BLaER1 treated with 17β-estradiol and CSF1 and Interleukin-3, amounts not matched to agents 10 nM and 100 nM (cell line): ENCODE measurements around the gene TAB2.

Source experiments
- H3K27ac ChIP-seq, 11 experiments: shearing (Covaris generic); formaldehyde crosslinking; 2 replicates each; pipeline ENCODE4 v1.8.1; 2022
- H3K27me3 ChIP-seq, 11 experiments: shearing (Covaris generic); formaldehyde crosslinking; 2 replicates each; pipeline ENCODE4 v1.8.1; 2022
- H3K36me3 ChIP-seq, 11 experiments: shearing (Covaris generic); formaldehyde crosslinking; 2 replicates each; pipeline ENCODE4 v1.8.1; 2022
- H3K4me1 ChIP-seq, 10 experiments: shearing (Covaris generic); formaldehyde crosslinking; 2 replicates each; pipeline ENCODE4 v1.8.1; 2022
- H3K4me2 ChIP-seq, 11 experiments: shearing (Covaris generic); formaldehyde crosslinking; 2 replicates each; pipeline ENCODE4 v1.8.1; 2022
- H3K4me3 ChIP-seq, 10 experiments: shearing (Covaris generic); formaldehyde crosslinking; 2 replicates each; pipeline ENCODE4 v1.8.1; 2022
- H3K9ac ChIP-seq, 11 experiments: shearing (Covaris generic); formaldehyde crosslinking; 2 replicates each; pipeline ENCODE4 v1.8.1; 2022
- H3K9me3 ChIP-seq, 11 experiments: shearing (Covaris generic); formaldehyde crosslinking; replicated peaks in 1 of 11; 2 replicates each; pipeline ENCODE4 v1.8.1; 2022
- H4K20me1 ChIP-seq, 11 experiments: shearing (Covaris generic); formaldehyde crosslinking; 2 replicates each; pipeline ENCODE4 v1.8.1; 2022
- Cebpa-rat ChIP-seq, 11 experiments: shearing (Covaris generic); IDR thresholded peaks; 2 replicates each; pipeline ENCODE4 v1.8.1; 2022

Gene TAB2

DNA sequence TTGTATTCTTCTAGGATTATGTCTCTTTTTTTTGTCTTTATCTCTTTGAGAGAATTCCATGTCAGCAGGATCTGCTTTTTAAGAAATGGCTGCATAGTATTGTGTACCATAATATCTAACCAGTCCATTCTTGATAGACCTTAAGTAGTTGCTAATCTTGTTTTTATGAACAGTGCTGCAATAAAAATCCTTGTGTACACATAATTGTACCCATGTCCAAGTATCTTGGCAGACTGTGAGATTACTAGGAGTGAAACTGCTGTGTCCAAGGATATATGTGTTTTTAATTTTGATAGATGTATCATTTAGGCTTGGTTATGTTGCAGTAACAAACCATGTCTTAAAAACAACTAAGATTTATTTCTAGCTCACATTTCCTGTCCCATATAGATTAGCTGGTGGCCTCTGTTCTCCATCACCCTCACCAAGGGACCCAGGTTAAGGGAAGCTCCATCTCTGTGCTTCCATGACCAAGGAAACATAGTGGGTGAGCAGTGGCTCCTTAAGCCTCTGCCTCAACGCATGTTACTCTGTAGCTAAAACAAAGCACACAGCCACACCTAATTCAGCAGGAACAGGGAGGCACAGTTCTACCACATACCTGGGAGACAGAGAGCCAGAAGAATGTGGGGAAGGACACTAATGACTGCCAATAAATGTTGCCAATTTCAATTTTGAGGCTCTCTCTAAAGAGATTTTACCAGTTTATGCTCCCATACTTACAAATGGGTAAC is 70.4 kb downstream of the TAB2 start:
- H3K4me2 ChIP-seq: no peak overlapping the region
- no peak overlapping the region for H3K4me3 ChIP-seq
- H3K27me3 ChIP-seq: no peaks in the 10 kb centered on the region
- no peak overlapping the region for H3K9ac ChIP-seq
- H3K27ac ChIP-seq: no peak overlapping the region
- H3K36me3 ChIP-seq: peaks cover 75 to 98% (median 89%) of the 10 kb centered on the region in 11 experiments
- peaks cover 0 to 35% (median 0%) of the 10 kb centered on the region in 10 experiments; a peak in 4 of 20 replicates for H3K4me1 ChIP-seq
- peaks cover 0 to 95% (median 4%) of the 10 kb centered on the region in 11 experiments; a peak in 8 of 22 replicates for H4K20me1 ChIP-seq
- no peak for TF ChIP-seq Cebpa-rat (IDR thresholded peaks at IDR 0.05)
- peaks cover 18 to 62% (median 46%) of the 10 kb centered on the region in 11 experiments; a peak in 21 of 22 replicates for H3K9me3 ChIP-seq

DNA sequence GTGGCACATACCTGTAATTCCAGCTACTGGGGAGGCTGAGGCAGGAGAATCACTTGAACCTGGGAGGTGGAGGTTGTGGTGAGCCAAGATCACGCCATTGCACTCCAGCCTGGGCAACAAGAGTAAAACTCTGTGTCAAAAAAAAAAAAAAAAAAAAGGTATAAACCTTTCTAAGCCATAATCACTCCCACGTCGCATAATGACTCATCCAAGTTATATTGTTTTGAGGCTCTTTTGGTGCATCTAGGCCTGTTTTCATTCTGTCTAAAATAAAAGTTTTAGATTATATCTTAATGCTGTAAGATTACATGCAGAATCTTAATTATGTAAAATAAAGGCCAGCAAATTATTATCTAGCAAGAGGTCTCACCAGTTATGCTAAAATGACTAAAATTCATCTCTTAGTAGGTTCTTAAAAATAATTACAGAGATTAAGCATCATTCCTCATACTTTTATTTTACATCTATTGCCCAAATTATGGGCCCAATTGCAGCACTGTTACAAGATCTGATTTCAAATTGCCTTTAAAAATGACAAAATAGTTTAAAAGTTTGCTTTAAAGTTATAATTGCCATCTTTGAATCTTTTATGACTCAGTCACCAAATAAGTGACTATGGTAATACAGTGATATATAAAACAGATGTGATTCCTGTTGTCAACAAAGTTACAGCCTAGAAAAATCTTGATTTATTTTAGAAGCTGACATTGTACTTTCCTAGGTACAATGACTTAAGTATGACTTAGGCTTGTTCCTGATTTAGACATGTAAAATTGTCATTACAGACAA is 72.2 kb downstream of the TAB2 start:
- Histone ChIP-seq H3K27me3 (no peaks in the 10 kb centered on the region), H3K4me2 (no peak overlapping the region), H3K4me3 (no peak overlapping the region), H3K27ac (no peak overlapping the region), H3K9me3 (peaks cover 18 to 59% (median 39%) of the 10 kb centered on the region in 11 experiments; a peak in 21 of 22 replicates), H4K20me1 (peaks cover 0 to 95% (median 4%) of the 10 kb centered on the region in 11 experiments; a peak in 9 of 22 replicates), H3K36me3 (peaks cover 74 to 98% (median 87%) of the 10 kb centered on the region in 11 experiments), H3K4me1 (peaks cover 0 to 29% (median 0%) of the 10 kb centered on the region in 10 experiments; a peak in 4 of 20 replicates), H3K9ac (no peak overlapping the region)
- no peak for TF ChIP-seq Cebpa-rat (IDR thresholded peaks at IDR 0.05)

DNA sequence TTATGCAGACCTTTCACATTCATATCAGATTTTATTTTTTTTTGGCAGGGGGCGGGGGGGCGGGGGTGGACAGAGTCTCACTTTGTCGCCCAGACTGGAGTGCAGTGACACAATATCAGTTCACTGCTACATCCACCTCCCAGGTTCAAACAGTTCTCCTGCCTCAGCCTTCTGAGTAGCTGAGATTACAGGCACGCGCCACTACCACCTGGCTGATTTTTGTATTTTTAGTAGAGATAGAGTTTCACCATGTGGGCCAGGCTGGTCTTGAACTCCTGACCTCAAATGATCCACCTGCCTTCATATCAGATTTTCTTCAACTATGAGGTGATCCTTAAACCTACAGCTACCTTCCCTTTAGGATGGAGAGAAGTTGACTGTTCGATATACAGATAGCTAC is 74.6 kb downstream of the TAB2 start:
- Histone ChIP-seq H3K9me3 (peaks cover 4 to 40% (median 25%) of the 10 kb centered on the region in 11 experiments; a peak in 20 of 22 replicates), H4K20me1 (peaks cover 0 to 97% (median 4%) of the 10 kb centered on the region in 11 experiments; a peak in 9 of 22 replicates), H3K9ac (no peak overlapping the region), H3K36me3 (peaks cover 72 to 98% (median 87%) of the 10 kb centered on the region in 11 experiments), H3K4me2 (no peak overlapping the region), H3K27me3 (no peaks in the 10 kb centered on the region), H3K4me3 (no peak overlapping the region), H3K4me1 (peaks cover 0 to 31% (median 0%) of the 10 kb centered on the region in 10 experiments; a peak in 2 of 20 replicates), H3K27ac (no peak overlapping the region)
- TF ChIP-seq Cebpa-rat (IDR thresholded peaks at IDR 0.05): no peak

DNA sequence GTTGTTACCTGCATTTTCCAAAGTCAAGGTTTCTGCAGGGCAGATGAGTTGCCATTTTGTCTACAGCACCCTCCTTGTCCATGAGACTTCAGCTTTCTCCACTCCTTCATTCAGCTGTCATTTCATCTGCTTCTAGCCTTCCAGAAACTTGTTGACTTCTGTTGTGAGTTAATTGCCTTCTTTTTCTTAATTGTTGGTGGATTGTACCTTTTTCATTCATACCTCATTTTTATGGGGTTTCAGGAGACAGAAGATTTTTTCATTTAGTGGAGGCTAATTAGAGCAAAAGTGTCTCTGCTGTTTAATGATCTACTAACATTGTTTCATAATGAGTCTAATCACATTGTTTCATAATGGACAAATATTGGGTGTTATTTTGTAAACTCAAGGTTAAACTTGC is 75.0 kb downstream of the TAB2 start:
- Histone ChIP-seq H3K4me2 (no peak overlapping the region), H4K20me1 (peaks cover 0 to 97% (median 4%) of the 10 kb centered on the region in 11 experiments; a peak in 9 of 22 replicates), H3K9me3 (peaks cover 0 to 38% (median 23%) of the 10 kb centered on the region in 11 experiments; a peak in 18 of 22 replicates), H3K36me3 (peaks cover 73 to 98% (median 87%) of the 10 kb centered on the region in 11 experiments), H3K4me1 (peaks cover 0 to 31% (median 0%) of the 10 kb centered on the region in 10 experiments; a peak in 2 of 20 replicates), H3K27me3 (no peaks in the 10 kb centered on the region), H3K27ac (no peak overlapping the region), H3K4me3 (no peak overlapping the region), H3K9ac (no peak overlapping the region)
- no peak for TF ChIP-seq Cebpa-rat (IDR thresholded peaks at IDR 0.05)

DNA sequence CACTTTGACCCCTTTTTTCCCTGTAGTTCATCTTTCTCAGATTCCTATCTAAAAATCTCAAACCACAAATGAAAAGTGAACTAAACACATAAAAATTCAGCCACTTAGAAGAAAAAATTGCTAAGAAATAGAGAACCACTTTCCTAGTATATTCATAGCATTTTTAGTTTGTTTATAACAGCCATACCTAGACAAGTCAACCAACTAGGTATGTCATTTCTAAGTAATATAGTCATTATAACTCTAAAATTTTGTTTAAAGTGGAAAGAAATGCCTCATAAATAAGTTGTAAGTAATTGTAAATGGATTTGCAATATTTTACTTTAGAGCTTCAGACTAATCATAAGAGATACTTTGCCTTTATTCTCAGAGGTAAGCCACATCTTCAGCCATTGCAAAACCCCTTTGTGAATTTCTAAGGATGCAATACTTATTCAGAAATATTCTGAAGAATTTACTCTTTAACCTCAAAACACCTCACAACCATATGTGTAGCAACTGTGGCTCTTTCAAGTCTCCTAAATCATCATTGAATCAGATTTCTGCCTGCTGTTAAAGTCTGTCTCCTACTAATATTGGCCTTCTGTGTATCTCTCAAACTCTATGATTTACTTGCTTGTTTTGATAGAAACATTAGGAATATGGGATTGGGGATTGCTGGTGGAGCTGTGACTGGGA is 75.6 kb downstream of the TAB2 start:
- Histone ChIP-seq H3K4me3 (no peak overlapping the region), H3K9me3 (peaks cover 0 to 32% (median 17%) of the 10 kb centered on the region in 11 experiments; a peak in 16 of 22 replicates), H3K4me2 (no peak overlapping the region), H3K9ac (no peak overlapping the region), H4K20me1 (peaks cover 0 to 97% (median 2%) of the 10 kb centered on the region in 11 experiments; a peak in 9 of 22 replicates), H3K36me3 (peaks cover 73 to 98% (median 86%) of the 10 kb centered on the region in 11 experiments), H3K27ac (no peak overlapping the region), H3K4me1 (peaks cover 0 to 31% (median 0%) of the 10 kb centered on the region in 10 experiments; a peak in 2 of 20 replicates), H3K27me3 (no peaks in the 10 kb centered on the region)
- no peak for TF ChIP-seq Cebpa-rat (IDR thresholded peaks at IDR 0.05)

DNA sequence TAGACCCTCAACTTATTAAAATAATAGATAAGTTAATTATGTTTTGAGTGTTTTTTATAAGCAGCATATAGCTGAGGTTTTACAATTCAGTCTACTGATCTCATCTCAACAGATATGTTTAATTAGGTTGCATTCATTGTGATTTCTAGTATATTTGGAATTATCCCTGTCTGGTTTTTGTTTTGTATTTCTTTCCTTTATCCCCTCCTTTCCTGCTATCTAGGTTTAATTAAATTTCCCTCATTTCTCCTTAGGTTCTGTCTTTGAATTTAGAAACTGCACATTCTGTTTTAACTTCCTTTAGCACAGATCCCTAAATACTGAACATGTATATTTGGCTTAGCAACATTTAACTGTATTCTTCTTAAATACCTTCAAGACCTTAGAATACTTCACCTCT is 77.7 kb downstream of the TAB2 start:
- Histone ChIP-seq H3K4me1 (peaks cover 0 to 25% (median 0%) of the 10 kb centered on the region in 10 experiments; a peak in 2 of 20 replicates), H3K9ac (no peak overlapping the region), H3K4me3 (no peak overlapping the region), H3K27ac (no peak overlapping the region), H3K27me3 (no peaks in the 10 kb centered on the region), H3K9me3 (peaks cover 0 to 32% (median 11%) of the 10 kb centered on the region in 11 experiments; a peak in 11 of 22 replicates), H3K36me3 (peaks cover 82 to 98% (median 91%) of the 10 kb centered on the region in 11 experiments), H4K20me1 (peaks cover 0 to 96% (median 0%) of the 10 kb centered on the region in 11 experiments; a peak in 9 of 22 replicates), H3K4me2 (no peak overlapping the region)
- no peak for TF ChIP-seq Cebpa-rat (IDR thresholded peaks at IDR 0.05)

DNA sequence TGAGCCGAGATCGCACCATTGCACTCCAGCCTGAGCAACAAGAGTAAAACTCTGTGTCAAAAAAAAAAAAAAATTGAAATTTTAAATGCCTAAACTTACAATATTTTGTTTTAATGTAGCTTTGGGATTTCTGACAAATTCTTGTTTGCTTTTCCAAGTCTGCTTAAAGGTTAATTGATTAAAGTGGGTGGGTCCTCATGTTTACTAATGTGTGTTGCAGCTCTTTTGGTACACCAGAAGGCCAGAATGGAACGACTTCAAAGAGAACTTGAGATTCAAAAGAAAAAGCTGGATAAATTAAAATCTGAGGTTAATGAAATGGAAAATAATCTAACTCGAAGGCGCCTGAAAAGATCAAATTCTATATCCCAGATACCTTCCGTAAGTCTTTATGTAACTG is 79.9 kb downstream of the TAB2 start:
- Histone ChIP-seq H3K27me3 (no peaks in the 10 kb centered on the region), H3K4me2 (no peak overlapping the region), H3K27ac (no peak overlapping the region), H3K9ac (no peak overlapping the region), H3K36me3 (peaks cover 83 to 100% (median 93%) of the 10 kb centered on the region in 11 experiments), H3K4me1 (peaks cover 0 to 22% (median 0%) of the 10 kb centered on the region in 10 experiments; a peak in 2 of 20 replicates), H4K20me1 (peaks cover 0 to 78% (median 0%) of the 10 kb centered on the region in 11 experiments; a peak in 9 of 22 replicates), H3K9me3 (peaks cover 0 to 24% (median 7%) of the 10 kb centered on the region in 11 experiments; a peak in 12 of 22 replicates), H3K4me3 (no peak overlapping the region)
- TF ChIP-seq Cebpa-rat (IDR thresholded peaks at IDR 0.05): no peak

DNA sequence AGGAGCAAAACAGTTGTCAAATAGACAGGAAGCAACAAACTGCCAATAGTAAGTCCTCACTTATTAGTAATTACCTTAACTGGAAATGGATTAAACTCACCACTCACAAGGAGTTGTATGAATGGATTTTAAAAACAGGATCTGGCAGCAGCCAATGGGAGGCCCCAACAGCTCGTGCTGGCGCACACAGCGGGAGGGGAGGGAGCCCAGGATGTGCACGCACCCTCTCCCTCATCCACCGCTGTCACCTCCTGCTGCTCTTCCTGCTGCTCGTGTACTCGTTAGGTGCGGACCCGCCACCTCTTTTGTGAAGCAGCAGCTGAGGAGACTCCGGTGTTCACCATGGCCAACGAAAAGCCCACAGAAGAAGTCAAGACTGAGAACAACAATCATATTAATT is 82.5 kb downstream of the TAB2 start, which contains the start of gene SUMO4:
TSS of gene SUMO4 (plus strand) at position 213 of the 400 bp plus-strand sequence. CDS start at position 343, 130 bp downstream.
- Histone ChIP-seq H3K27ac (no peak within 1 kb of the TSS), H3K9me3 (peaks cover 0 to 15% (median 7%) of the 10 kb centered on the region in 11 experiments; a peak in 9 of 22 replicates), H3K9ac (no peak within 1 kb of the TSS), H3K4me3 (no peak within 1 kb of the TSS), H3K4me1 (peaks cover 0 to 22% (median 0%) of the 10 kb centered on the region in 10 experiments; a peak in 6 of 20 replicates), H3K27me3 (no peaks in the 10 kb centered on the region), H3K4me2 (no peak within 1 kb of the TSS), H3K36me3 (peaks cover 83 to 100% (median 94%) of the 10 kb centered on the region in 11 experiments), H4K20me1 (peaks cover 0 to 54% (median 0%) of the 10 kb centered on the region in 11 experiments; a peak in 7 of 22 replicates)
- TF ChIP-seq Cebpa-rat (IDR thresholded peaks at IDR 0.05): no peak
